ENCODE results near the gene CENPP.

DNA sequence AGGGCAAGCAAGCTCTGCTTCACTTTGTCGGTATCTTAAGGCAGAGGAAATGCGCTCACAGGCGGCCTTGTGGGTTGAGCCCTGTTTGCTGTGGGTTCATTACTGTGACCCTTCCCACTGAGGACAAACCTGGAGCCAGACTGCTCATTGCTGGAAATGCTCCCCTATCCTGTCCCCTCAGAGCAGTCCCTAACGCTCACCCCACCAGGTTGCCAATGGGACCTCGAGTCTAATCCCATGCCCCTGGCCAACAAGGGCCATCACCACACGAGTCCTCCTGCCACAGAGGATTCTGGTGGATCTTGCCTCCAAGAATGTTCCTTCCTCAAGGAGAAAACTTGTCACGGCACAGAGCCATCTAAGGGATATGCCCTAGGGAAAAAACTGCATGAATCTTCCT lies 329.6 kb downstream of the CENPP start:
- TF ChIP-seq, protein P1, sequence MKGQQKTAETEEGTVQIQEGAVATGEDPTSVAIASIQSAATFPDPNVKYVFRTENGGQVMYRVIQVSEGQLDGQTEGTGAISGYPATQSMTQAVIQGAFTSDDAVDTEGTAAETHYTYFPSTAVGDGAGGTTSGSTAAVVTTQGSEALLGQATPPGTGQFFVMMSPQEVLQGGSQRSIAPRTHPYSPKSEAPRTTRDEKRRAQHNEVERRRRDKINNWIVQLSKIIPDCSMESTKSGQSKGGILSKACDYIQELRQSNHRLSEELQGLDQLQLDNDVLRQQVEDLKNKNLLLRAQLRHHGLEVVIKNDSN (IDR thresholded peaks at IDR 0.05) = no peak
- TF ChIP-seq, protein P2, sequence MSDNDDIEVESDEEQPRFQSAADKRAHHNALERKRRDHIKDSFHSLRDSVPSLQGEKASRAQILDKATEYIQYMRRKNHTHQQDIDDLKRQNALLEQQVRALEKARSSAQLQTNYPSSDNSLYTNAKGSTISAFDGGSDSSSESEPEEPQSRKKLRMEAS (IDR thresholded peaks at IDR 0.05) = no peak
- TF ChIP-seq, protein P3, sequence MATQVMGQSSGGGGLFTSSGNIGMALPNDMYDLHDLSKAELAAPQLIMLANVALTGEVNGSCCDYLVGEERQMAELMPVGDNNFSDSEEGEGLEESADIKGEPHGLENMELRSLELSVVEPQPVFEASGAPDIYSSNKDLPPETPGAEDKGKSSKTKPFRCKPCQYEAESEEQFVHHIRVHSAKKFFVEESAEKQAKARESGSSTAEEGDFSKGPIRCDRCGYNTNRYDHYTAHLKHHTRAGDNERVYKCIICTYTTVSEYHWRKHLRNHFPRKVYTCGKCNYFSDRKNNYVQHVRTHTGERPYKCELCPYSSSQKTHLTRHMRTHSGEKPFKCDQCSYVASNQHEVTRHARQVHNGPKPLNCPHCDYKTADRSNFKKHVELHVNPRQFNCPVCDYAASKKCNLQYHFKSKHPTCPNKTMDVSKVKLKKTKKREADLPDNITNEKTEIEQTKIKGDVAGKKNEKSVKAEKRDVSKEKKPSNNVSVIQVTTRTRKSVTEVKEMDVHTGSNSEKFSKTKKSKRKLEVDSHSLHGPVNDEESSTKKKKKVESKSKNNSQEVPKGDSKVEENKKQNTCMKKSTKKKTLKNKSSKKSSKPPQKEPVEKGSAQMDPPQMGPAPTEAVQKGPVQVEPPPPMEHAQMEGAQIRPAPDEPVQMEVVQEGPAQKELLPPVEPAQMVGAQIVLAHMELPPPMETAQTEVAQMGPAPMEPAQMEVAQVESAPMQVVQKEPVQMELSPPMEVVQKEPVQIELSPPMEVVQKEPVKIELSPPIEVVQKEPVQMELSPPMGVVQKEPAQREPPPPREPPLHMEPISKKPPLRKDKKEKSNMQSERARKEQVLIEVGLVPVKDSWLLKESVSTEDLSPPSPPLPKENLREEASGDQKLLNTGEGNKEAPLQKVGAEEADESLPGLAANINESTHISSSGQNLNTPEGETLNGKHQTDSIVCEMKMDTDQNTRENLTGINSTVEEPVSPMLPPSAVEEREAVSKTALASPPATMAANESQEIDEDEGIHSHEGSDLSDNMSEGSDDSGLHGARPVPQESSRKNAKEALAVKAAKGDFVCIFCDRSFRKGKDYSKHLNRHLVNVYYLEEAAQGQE (IDR thresholded peaks at IDR 0.05; ENCODE audit: low read depth) = no peak
- no peak for TF ChIP-seq FOXM1 (IDR thresholded peaks at IDR 0.05; ENCODE audit: borderline replicate concordance, low read depth)
- TF ChIP-seq TEAD4 (IDR thresholded peaks at IDR 0.05) = no peak
- no peak for TF ChIP-seq EP300 (IDR thresholded peaks at IDR 0.05; ENCODE audit: borderline replicate concordance)
- no peak for TF ChIP-seq TCF12 (IDR thresholded peaks at IDR 0.05; ENCODE audit: low read depth)
- TF ChIP-seq CREB1 (IDR thresholded peaks at IDR 0.05; ENCODE audit: low read depth) = no peak
- TF ChIP-seq YY1 (IDR thresholded peaks at IDR 0.05; ENCODE audit: low read depth) = no peak
- TF ChIP-seq CEBPB (IDR thresholded peaks at IDR 0.05) = no peak
- TF ChIP-seq EGR1 (IDR thresholded peaks at IDR 0.05) = no peak

Measured in Ishikawa (cell line).